BJ (cell line): ENCODE data around the gene ACAA1. TPM values are rescaled to one million over a fixed set of nuclear protein-coding genes. Genes with fewer than 3 reads are reported as not detected.

Experiments used
- CTCF ChIA-PET: fragments of 350-600 bp; formaldehyde crosslinking; extraction: SDS; loops from one replicate; lab custom pipeline; 2021; ENCODE audit warnings: antibody characterized with exemption, inconsistent platforms; lab: Yijun Ruan, JAX
- POLR2A ChIA-PET: fragments of 300-600 bp; sonication (Branson Sonifier 250); formaldehyde crosslinking; extraction: SDS; loops from one replicate; lab custom pipeline; 2021; ENCODE audit warnings: antibody characterized with exemption; lab: Charles Lee
- DNase-seq: peaks from one replicate; pipeline ENCODE4 v3.0.0-alpha.2; 2011; ENCODE audit warnings: low read depth
- H3K27me3 ChIP-seq: 2 replicates; pipeline ENCODE4 v1.6.0; 2011; ENCODE audit warnings: low read length; ENCODE audit not compliant: control insufficient read depth, insufficient read depth
- H3K36me3 ChIP-seq: 2 replicates; pipeline ENCODE4 v1.5.1; 2011; ENCODE audit warnings: low read length; ENCODE audit not compliant: control insufficient read depth, insufficient read depth
- H3K4me3 ChIP-seq: 2 replicates; pipeline ENCODE4 v1.5.1; 2011; ENCODE audit warnings: low read depth, mild to moderate bottlenecking, control low read depth, low read length
- polyA plus RNA-seq: library from polyadenylated mRNA; depleted of rRNA; stranded (reverse); fragments of >200 nt; gene quantifications from 2 replicates; pipeline ENCODE4 v1.2.3, GENCODE V29; 2011
- TF ChIP-seq, protein P1 (sequence below): IDR thresholded peaks from 2 replicates; pipeline ENCODE4 v1.5.1; 2011; ENCODE audit warnings: low read depth, mild to moderate bottlenecking, control low read depth, inconsistent platforms, low read length, moderate library complexity; ENCODE audit not compliant: insufficient read depth

ACAA1 gene
- polyA plus RNA-seq, 1 experiment, result 81.8 TPM

DNA sequence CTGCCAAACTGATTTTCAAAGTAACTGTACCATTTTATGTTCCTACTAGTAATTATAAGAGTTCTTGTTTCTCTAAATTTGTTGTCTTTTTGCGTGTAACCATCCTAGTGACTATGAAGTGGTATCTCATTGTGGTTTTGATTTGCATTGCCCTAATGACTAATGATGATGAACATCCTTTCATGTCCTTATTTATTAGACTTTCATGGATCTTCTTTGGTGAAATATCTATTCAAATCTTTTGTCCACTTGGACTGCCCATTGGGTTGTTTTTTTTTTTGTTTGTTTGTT, 32.0 kb upstream of the ACAA1 start:
- CTCF ChIA-PET, result no interaction called here
- Histone ChIP-seq H3K4me3 (no peak overlapping the region), H3K36me3 (no peaks in the 10 kb centered on the region), H3K27me3 (no peaks in the 10 kb centered on the region)
- POLR2A ChIA-PET, result no interaction called here
- no peak for DNase-seq
- TF ChIP-seq, protein P1, sequence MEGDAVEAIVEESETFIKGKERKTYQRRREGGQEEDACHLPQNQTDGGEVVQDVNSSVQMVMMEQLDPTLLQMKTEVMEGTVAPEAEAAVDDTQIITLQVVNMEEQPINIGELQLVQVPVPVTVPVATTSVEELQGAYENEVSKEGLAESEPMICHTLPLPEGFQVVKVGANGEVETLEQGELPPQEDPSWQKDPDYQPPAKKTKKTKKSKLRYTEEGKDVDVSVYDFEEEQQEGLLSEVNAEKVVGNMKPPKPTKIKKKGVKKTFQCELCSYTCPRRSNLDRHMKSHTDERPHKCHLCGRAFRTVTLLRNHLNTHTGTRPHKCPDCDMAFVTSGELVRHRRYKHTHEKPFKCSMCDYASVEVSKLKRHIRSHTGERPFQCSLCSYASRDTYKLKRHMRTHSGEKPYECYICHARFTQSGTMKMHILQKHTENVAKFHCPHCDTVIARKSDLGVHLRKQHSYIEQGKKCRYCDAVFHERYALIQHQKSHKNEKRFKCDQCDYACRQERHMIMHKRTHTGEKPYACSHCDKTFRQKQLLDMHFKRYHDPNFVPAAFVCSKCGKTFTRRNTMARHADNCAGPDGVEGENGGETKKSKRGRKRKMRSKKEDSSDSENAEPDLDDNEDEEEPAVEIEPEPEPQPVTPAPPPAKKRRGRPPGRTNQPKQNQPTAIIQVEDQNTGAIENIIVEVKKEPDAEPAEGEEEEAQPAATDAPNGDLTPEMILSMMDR, result no peak

DNA sequence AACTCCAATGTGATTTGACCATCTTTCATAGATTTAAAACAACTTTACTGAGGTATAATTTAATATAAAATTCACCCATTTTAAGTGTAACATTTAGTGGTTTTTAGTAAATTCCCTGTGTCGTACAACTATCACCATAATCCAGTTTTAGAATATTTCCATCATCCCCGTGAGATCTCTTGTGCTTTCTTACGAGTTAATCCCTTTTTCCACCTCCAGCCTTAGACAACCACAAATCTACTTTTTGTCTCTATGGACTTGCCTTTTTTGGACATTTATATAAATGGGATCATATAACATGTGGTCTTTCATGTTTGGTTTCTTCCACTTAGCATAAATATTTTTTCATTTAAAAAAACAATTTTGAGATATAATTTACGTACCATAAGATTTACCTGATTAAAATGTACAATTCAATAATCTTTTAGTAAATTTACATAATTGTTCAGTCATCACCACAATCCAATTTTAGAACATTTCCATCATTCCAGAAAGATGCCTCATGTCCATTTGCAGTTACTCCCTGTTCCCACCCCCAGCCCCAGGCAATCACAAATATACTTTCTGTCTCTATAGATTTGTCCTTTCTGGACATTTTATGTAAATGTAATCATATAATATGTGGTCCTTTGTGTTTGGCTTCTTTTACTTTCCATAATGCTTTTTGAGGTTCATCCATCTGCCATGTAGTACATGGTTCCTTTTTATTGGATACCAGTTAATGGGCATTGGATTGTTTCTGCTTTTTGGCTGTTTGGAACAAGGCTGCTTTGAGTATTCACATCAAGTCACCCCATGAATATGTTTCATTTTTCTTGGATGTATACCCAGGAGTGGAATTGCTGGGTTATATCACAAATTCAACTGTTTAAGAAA, 31.5 kb upstream of the ACAA1 start:
- DNase-seq, result no peak
- CTCF ChIA-PET, result no interaction called here
- POLR2A ChIA-PET, result no interaction called here
- no peaks in the 10 kb centered on the region for H3K36me3 ChIP-seq
- TF ChIP-seq, protein P1, result no peak
- H3K27me3 ChIP-seq, result no peaks in the 10 kb centered on the region
- H3K4me3 ChIP-seq, result no peak overlapping the region

- H3K27me3 ChIP-seq, result no peaks in the 10 kb centered on the region
- H3K4me3 ChIP-seq, result no peak overlapping the region
- TF ChIP-seq, protein P1, result no peak
- DNase-seq, result no peak
- POLR2A ChIA-PET, result no interaction called here
- no peaks in the 10 kb centered on the region for H3K36me3 ChIP-seq
- CTCF ChIA-PET, result no interaction called here
These were observed 30.7 kb upstream of the ACAA1 start for GRCh38 chr3:38167591-38167990.

- Histone ChIP-seq H3K36me3 (no peaks in the 10 kb centered on the region), H3K4me3 (peak overlapping the region; percentile 74), H3K27me3 (no peaks in the 10 kb centered on the region)
- ChIA-PET POLR2A (interaction anchor here (0.6 to 1.5 kb wide), 2 partner anchors 29 to 57 kb away, joined by 3 to 7 read pairs; partner anchors contain the start of gene ACAA1), CTCF (interaction anchor here (0.8 kb wide), 1 partner anchor 82 kb away, joined by 3 read pairs; no protein-coding TSS in a partner anchor)
- TF ChIP-seq, protein P1, result no peak
- no peak for DNase-seq
These were observed 28.9 kb upstream of the ACAA1 start for GRCh38 chr3:38165722-38166387.
